ENCODE measurements around the gene MOGAT2. TPM values are rescaled to one million over a fixed set of nuclear protein-coding genes. Genes with fewer than 3 reads are reported as not detected.
"Not testable (repeated sequence)": the region's sequence is repeated elsewhere in the genome, so short reads cannot be mapped to it uniquely, and the experiment has no call there.

Gene MOGAT2
- total RNA-seq, 1 experiment from 2014 or later, result not detected

DNA sequence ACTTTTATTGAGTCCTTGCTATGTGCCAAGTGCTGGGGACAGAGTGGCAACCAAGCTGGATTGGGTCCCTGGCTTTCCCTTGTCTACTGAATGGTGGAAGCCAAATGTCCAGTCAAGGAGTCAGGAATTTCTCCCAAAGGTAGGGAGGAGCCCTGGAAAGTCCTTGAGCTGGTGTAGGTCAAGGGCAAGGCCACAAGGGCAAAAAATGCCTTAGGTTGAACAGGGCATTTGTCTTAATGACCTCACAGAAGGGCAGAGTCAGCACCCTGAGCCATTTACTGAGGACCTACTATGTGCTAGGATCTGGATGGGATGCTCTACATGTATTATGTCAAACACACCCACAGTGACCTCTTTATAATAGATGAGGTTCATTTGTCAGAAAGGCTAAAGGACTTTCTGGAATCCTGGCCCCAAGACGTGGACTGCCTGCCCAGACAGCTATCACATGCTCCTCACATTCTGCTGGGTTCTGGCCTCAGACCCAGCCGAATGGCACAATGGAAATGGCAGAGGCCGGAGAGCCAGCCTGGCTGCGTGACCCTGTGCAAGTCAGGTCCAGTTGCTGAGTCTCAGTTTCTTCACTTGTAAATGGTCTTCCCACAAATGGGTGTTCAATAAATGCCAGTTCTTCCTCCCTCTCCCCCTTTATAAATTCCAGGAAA, 17.7 kb downstream of the MOGAT2 start:
- no peak overlapping the region for H3K4me3 Mint-ChIP-seq (ENCODE audit: low read depth, unreplicated experiment)
- intact Hi-C loops (cut with micrococcal nuclease; ENCODE audit: unreplicated experiment), result no loop called here
- no TSS peak for BruUV-seq (replicated peaks)
- no peak overlapping the region for H3K27ac Mint-ChIP-seq (ENCODE audit: unreplicated experiment)
- H3K36me3 Mint-ChIP-seq (ENCODE audit: insufficient read depth, unreplicated experiment), result no peaks in the 10 kb centered on the region
- peaks cover 37% of the 10 kb centered on the region for H3K27me3 Mint-ChIP-seq (ENCODE audit: unreplicated experiment)
- TF ChIP-seq, protein P1, sequence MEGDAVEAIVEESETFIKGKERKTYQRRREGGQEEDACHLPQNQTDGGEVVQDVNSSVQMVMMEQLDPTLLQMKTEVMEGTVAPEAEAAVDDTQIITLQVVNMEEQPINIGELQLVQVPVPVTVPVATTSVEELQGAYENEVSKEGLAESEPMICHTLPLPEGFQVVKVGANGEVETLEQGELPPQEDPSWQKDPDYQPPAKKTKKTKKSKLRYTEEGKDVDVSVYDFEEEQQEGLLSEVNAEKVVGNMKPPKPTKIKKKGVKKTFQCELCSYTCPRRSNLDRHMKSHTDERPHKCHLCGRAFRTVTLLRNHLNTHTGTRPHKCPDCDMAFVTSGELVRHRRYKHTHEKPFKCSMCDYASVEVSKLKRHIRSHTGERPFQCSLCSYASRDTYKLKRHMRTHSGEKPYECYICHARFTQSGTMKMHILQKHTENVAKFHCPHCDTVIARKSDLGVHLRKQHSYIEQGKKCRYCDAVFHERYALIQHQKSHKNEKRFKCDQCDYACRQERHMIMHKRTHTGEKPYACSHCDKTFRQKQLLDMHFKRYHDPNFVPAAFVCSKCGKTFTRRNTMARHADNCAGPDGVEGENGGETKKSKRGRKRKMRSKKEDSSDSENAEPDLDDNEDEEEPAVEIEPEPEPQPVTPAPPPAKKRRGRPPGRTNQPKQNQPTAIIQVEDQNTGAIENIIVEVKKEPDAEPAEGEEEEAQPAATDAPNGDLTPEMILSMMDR (IDR thresholded peaks at IDR 0.05; ENCODE audit: unreplicated experiment), result no peak
- no peak for DNase-seq
- CTCF ChIA-PET, result no interaction called here
- H3K4me1 Mint-ChIP-seq (ENCODE audit: low read depth, unreplicated experiment), result peaks cover 8% of the 10 kb centered on the region
- H3K9me3 Mint-ChIP-seq (ENCODE audit: low read depth, unreplicated experiment), result no peaks in the 10 kb centered on the region

DNA sequence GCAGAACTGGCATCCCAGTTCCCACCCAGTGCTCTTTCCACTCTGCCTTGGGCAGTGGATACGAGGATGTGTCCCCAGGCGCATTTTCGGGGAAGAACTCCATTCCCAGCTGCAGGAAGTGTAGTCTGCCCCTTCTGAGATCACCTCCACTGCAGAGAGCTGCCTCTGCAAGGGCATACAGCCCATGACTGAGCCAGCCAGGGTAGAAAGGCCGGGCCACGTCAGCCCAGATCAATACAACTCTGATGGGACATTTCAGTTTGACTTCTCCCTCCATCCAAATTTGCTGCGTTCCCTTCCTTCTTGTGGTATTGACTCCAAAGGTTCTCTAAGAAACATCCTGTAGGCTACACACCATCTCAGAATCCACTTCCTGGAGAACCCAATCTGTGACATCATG, 19.7 kb downstream of the MOGAT2 start:
- peaks cover 8% of the 10 kb centered on the region for H3K4me1 Mint-ChIP-seq (ENCODE audit: low read depth, unreplicated experiment)
- no peaks in the 10 kb centered on the region for H3K36me3 Mint-ChIP-seq (ENCODE audit: insufficient read depth, unreplicated experiment)
- DNase-seq, result no peak
- TF ChIP-seq, protein P1 (IDR thresholded peaks at IDR 0.05; ENCODE audit: unreplicated experiment), result no peak
- no TSS peak for BruUV-seq (replicated peaks)
- CTCF ChIA-PET, result no interaction called here
- H3K4me3 Mint-ChIP-seq (ENCODE audit: low read depth, unreplicated experiment), result no peak overlapping the region
- intact Hi-C loops (cut with micrococcal nuclease; ENCODE audit: unreplicated experiment), result no loop called here
- no peaks in the 10 kb centered on the region for H3K9me3 Mint-ChIP-seq (ENCODE audit: low read depth, unreplicated experiment)
- no peak overlapping the region for H3K27ac Mint-ChIP-seq (ENCODE audit: unreplicated experiment)
- H3K27me3 Mint-ChIP-seq (ENCODE audit: unreplicated experiment), result peaks cover 27% of the 10 kb centered on the region

DNA sequence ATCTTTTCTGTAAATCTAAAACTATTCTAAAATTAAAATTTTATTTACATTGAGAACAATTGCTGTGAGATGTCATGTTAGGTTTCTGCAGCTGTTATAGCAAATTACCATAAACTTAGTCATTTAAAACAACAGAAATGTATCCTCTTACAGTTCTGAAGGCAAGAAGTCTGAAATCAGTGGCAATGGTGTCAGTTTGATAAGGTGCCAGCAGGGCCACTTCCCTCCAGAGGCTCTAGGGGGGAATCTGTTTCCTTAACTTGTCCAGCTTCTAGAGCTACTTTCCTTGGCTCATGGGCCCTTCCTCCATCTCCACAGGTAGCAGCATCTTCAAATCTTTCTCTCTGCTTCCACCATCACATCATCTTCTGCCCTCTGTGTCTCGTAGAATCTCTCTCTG, 23.0 kb downstream of the MOGAT2 start:
- peaks cover 47% of the 10 kb centered on the region for H3K27me3 Mint-ChIP-seq (ENCODE audit: unreplicated experiment)
- CTCF ChIA-PET, result no interaction called here
- H3K9me3 Mint-ChIP-seq (ENCODE audit: low read depth, unreplicated experiment), result no peaks in the 10 kb centered on the region
- H3K27ac Mint-ChIP-seq (ENCODE audit: unreplicated experiment), result no peak overlapping the region
- H3K4me3 Mint-ChIP-seq (ENCODE audit: low read depth, unreplicated experiment), result no peak overlapping the region
- no peak for DNase-seq
- intact Hi-C loops (cut with micrococcal nuclease; ENCODE audit: unreplicated experiment), result no loop called here
- no TSS peak for BruUV-seq (replicated peaks)
- TF ChIP-seq, protein P1 (IDR thresholded peaks at IDR 0.05; ENCODE audit: unreplicated experiment), result no peak
- no peaks in the 10 kb centered on the region for H3K36me3 Mint-ChIP-seq (ENCODE audit: insufficient read depth, unreplicated experiment)
- H3K4me1 Mint-ChIP-seq (ENCODE audit: low read depth, unreplicated experiment), result no peaks in the 10 kb centered on the region

DNA sequence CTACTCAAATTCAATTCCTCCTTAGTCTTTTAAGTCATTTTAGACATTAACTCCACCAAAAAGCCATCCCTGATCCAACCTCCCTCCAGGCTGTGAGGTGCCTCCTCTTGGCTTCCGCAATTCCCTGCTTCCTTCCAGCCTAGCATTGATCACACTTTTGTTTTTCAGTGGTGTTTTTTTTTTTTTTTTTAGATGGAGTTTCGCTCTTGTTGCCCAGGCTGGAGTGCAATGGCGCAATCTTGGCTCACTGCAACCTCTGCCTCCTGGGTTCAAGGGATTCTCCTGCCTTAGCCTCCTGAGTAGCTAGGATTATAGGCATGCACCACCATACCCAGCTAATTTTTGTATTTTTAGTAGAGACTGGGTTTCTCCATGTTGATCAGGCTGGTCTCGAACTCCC, 25.5 kb downstream of the MOGAT2 start:
- H3K36me3 Mint-ChIP-seq (ENCODE audit: insufficient read depth, unreplicated experiment); BruUV-seq (replicated peaks); H3K9me3 Mint-ChIP-seq (ENCODE audit: low read depth, unreplicated experiment); H3K4me1 Mint-ChIP-seq (ENCODE audit: low read depth, unreplicated experiment); H3K27ac Mint-ChIP-seq (ENCODE audit: unreplicated experiment); H3K4me3 Mint-ChIP-seq (ENCODE audit: low read depth, unreplicated experiment); DNase-seq; intact Hi-C loops (cut with micrococcal nuclease; ENCODE audit: unreplicated experiment): not testable (repeated sequence)
- CTCF ChIA-PET, result interaction anchor here (0.7 kb wide), 1 partner anchor 42 kb away, joined by 4 read pairs; no protein-coding TSS in a partner anchor
- H3K27me3 Mint-ChIP-seq (ENCODE audit: unreplicated experiment), result peaks cover 51% of the 10 kb centered on the region
